C4-2B (cell line): Measurements from ENCODE around the gene NPLOC4.

Experiments used
- ZFX ChIP-seq: fragments of 450-650 bp; IDR thresholded peaks from 2 replicates; pipeline ENCODE4 v1.6.1; 2017
- TF ChIP-seq, protein P1 (sequence below): fragments of 450-650 bp; conservative IDR thresholded peaks from 2 replicates; pipeline ENCODE4 v1.5.1; 2017; ENCODE audit warnings: mild to moderate bottlenecking

DNA sequence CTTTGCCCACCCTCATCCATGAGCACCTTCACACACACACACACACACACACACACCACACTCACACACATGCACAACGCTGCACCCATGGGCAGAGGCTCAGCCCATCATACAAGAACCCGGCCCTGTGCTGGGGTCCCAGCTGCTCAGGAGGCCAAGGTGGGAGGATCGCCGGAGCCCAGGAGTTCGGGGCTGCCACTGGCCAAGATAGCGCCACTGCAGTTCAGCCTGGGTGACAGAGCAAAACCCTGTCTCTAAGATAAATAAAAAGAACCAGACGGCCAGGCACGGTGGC is 112.1 kb downstream of the NPLOC4 start:
- TF ChIP-seq, protein P1, sequence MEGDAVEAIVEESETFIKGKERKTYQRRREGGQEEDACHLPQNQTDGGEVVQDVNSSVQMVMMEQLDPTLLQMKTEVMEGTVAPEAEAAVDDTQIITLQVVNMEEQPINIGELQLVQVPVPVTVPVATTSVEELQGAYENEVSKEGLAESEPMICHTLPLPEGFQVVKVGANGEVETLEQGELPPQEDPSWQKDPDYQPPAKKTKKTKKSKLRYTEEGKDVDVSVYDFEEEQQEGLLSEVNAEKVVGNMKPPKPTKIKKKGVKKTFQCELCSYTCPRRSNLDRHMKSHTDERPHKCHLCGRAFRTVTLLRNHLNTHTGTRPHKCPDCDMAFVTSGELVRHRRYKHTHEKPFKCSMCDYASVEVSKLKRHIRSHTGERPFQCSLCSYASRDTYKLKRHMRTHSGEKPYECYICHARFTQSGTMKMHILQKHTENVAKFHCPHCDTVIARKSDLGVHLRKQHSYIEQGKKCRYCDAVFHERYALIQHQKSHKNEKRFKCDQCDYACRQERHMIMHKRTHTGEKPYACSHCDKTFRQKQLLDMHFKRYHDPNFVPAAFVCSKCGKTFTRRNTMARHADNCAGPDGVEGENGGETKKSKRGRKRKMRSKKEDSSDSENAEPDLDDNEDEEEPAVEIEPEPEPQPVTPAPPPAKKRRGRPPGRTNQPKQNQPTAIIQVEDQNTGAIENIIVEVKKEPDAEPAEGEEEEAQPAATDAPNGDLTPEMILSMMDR = no peak
- no peak for TF ChIP-seq ZFX
